ENCODE data around the gene USP46. TPM values are rescaled to one million over a fixed set of nuclear protein-coding genes. Genes with fewer than 3 reads are reported as not detected.
A peak's percentile ranks its signal among the peaks of the same experiment; 100 is the strongest.

The USP46 gene
- total RNA-seq, 1 donor from 2014 or later: 27.3 TPM

DNA sequence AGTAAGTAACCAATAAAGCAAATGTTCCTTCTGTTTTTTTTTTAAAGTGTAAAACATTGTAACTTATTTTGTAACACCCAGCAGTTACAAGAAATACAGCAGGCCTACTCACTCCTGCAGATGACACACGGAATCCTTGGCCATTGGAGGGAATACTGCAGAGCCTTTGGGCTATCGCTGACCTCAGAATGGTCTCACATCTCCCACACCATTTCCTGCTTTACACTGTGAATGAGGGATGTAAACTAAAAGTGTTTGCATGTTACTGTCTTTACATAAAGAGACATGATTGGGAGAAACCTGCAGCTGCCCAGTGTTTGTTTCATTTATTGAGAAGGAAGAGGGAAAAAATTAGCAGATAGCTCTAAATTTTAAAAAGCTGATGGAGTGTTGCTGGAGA lies 64.1 kb downstream of the USP46 start:
- Mint-ChIP-seq H3K4me3 (ENCODE audit: unreplicated experiment) (no peak overlapping the region), H3K27me3 (ENCODE audit: low read depth) (no peaks in the 10 kb centered on the region), H3K27ac (ENCODE audit: unreplicated experiment) (no peak overlapping the region), H3K36me3 (ENCODE audit: low read depth) (peaks cover 34% of the 10 kb centered on the region), H3K9me3 (ENCODE audit: low read depth) (no peaks in the 10 kb centered on the region), H3K4me1 (ENCODE audit: low read depth) (peaks cover 13% of the 10 kb centered on the region)
- TF ChIP-seq, protein P1, sequence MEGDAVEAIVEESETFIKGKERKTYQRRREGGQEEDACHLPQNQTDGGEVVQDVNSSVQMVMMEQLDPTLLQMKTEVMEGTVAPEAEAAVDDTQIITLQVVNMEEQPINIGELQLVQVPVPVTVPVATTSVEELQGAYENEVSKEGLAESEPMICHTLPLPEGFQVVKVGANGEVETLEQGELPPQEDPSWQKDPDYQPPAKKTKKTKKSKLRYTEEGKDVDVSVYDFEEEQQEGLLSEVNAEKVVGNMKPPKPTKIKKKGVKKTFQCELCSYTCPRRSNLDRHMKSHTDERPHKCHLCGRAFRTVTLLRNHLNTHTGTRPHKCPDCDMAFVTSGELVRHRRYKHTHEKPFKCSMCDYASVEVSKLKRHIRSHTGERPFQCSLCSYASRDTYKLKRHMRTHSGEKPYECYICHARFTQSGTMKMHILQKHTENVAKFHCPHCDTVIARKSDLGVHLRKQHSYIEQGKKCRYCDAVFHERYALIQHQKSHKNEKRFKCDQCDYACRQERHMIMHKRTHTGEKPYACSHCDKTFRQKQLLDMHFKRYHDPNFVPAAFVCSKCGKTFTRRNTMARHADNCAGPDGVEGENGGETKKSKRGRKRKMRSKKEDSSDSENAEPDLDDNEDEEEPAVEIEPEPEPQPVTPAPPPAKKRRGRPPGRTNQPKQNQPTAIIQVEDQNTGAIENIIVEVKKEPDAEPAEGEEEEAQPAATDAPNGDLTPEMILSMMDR (IDR thresholded peaks at IDR 0.05): no peak
- no peak for DNase-seq (ENCODE audit: low spot score)

GRCh38 chr4:52592287-52592686 lies 66.8 kb downstream of the USP46 start:
- TF ChIP-seq, protein P1 (IDR thresholded peaks at IDR 0.05): no peak
- DNase-seq (ENCODE audit: low spot score): no peak
- no peaks in the 10 kb centered on the region for H3K27me3 Mint-ChIP-seq (ENCODE audit: low read depth)
- H3K36me3 Mint-ChIP-seq (ENCODE audit: low read depth): peaks cover 16% of the 10 kb centered on the region
- no peaks in the 10 kb centered on the region for H3K9me3 Mint-ChIP-seq (ENCODE audit: low read depth)
- no peak overlapping the region for H3K27ac Mint-ChIP-seq (ENCODE audit: unreplicated experiment)
- peaks cover 40% of the 10 kb centered on the region for H3K4me1 Mint-ChIP-seq (ENCODE audit: low read depth)
- no peak overlapping the region for H3K4me3 Mint-ChIP-seq (ENCODE audit: unreplicated experiment)

DNA sequence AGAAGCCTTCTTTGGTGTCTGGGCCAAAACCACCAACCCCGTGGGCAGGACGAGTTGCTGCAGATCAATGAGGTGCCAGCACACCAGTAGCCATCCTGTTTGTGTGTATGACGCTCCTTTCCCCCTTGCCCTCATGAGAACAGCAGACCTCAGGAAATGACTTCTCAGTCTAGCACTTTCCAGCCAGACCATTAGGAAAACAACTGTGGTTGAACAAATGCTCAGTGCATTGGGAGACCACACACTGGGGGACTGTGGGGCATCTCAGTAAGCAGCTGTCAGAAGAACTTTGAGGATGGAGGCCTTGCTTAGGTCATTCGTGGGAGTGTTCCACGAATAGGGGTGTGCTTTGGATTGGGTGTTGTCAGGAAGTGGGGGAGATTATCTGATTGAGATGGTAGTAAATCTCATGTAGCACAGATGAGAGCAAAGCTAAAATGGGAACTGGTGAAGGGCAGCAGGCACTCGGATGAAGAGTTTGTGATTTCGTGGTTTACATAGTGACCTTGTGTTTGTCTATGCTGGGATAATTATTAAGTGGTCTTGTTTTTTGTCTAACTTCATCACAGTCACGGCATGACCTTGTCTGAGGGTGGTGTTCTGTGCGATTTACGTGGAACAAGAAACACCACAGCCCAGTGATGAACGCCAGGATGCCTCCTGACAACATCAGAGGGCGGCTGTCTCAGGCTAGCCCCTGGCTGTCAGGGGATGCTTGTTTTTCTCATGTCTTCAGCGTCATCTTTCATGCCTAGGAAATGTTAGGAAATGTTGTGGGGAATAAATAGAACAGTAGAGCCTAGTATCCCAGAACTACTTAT lies 70.1 kb downstream of the USP46 start:
- TF ChIP-seq, protein P1 (IDR thresholded peaks at IDR 0.05): no peak

GRCh38 chr4:52588097-52588496 lies 71.0 kb downstream of the USP46 start:
- TF ChIP-seq, protein P1 (IDR thresholded peaks at IDR 0.05): peak; percentile 73
- H3K4me3 Mint-ChIP-seq (ENCODE audit: unreplicated experiment): no peak overlapping the region
- peak overlapping the region; percentile 99 for H3K27ac Mint-ChIP-seq (ENCODE audit: unreplicated experiment)
- H3K9me3 Mint-ChIP-seq (ENCODE audit: low read depth): no peaks in the 10 kb centered on the region
- H3K4me1 Mint-ChIP-seq (ENCODE audit: low read depth): peaks cover 60% of the 10 kb centered on the region
- DNase-seq (ENCODE audit: low spot score): no peak
- peaks cover 2% of the 10 kb centered on the region for H3K36me3 Mint-ChIP-seq (ENCODE audit: low read depth)
- no peaks in the 10 kb centered on the region for H3K27me3 Mint-ChIP-seq (ENCODE audit: low read depth)

More for the DNA sequence above, 70.1 kb downstream of the USP46 start:
- DNase-seq (ENCODE audit: low spot score): peak; percentile 92
- Mint-ChIP-seq H3K4me3 (ENCODE audit: unreplicated experiment) (peak overlapping the region; percentile 42), H3K27me3 (ENCODE audit: low read depth) (no peaks in the 10 kb centered on the region), H3K27ac (ENCODE audit: unreplicated experiment) (peak overlapping the region; percentile 99), H3K36me3 (ENCODE audit: low read depth) (peaks cover 2% of the 10 kb centered on the region), H3K9me3 (ENCODE audit: low read depth) (no peaks in the 10 kb centered on the region), H3K4me1 (ENCODE audit: low read depth) (peaks cover 60% of the 10 kb centered on the region)

GRCh38 chr4:52586069-52586468 lies 73.0 kb downstream of the USP46 start:
- H3K9me3 Mint-ChIP-seq (ENCODE audit: low read depth): no peaks in the 10 kb centered on the region
- no peaks in the 10 kb centered on the region for H3K27me3 Mint-ChIP-seq (ENCODE audit: low read depth)
- no peaks in the 10 kb centered on the region for H3K36me3 Mint-ChIP-seq (ENCODE audit: low read depth)
- no peak overlapping the region for H3K4me3 Mint-ChIP-seq (ENCODE audit: unreplicated experiment)
- no peak for DNase-seq (ENCODE audit: low spot score)
- H3K4me1 Mint-ChIP-seq (ENCODE audit: low read depth): peaks cover 58% of the 10 kb centered on the region
- H3K27ac Mint-ChIP-seq (ENCODE audit: unreplicated experiment): peak overlapping the region; percentile 79
- TF ChIP-seq, protein P1 (IDR thresholded peaks at IDR 0.05): no peak
